Mucosa of rectum (tissue), 2 donors: ENCODE results near the gene CES3.
"Not testable (repeated sequence)": the region's sequence is repeated elsewhere in the genome, so short reads cannot be mapped to it uniquely, and the experiment has no call there.

Experiments
- H3K27ac ChIP-seq, 2 donors: one replicate each; pipeline ENCODE4 v1.7.0; 2013; ENCODE audit warnings: inconsistent platforms in 2 of 2, low read depth in 2 of 2, low read length in 2 of 2
- H3K27me3 ChIP-seq, 2 donors: one replicate each; pipeline ENCODE4 v1.7.0; 2013; ENCODE audit warnings: low read length in 2 of 2; ENCODE audit not compliant: control insufficient read depth in 2 of 2, insufficient read depth in 2 of 2
- H3K36me3 ChIP-seq, 2 donors: one replicate each; pipeline ENCODE4 v1.7.0; 2013; ENCODE audit warnings: low read length in 2 of 2; ENCODE audit not compliant: control insufficient read depth in 2 of 2, insufficient read depth in 2 of 2
- H3K4me1 ChIP-seq, 2 donors: one replicate each; pipeline ENCODE4 v1.7.0; 2013; ENCODE audit warnings: low read length in 2 of 2, mild to moderate bottlenecking in 1 of 2; ENCODE audit not compliant: control insufficient read depth in 2 of 2, insufficient read depth in 2 of 2
- H3K4me3 ChIP-seq, 2 donors: one replicate each; pipeline ENCODE4 v1.7.0; 2013; ENCODE audit warnings: low read length in 2 of 2
- H3K9ac ChIP-seq, 2 donors: one replicate each; pipeline ENCODE4 v1.7.0; 2013; ENCODE audit warnings: low read length in 2 of 2, low read depth in 1 of 2, mild to moderate bottlenecking in 1 of 2
- H3K9me3 ChIP-seq, 2 donors: one replicate each; pipeline ENCODE4 v1.7.0; 2013; ENCODE audit warnings: low read length in 2 of 2; ENCODE audit not compliant: control insufficient read depth in 2 of 2
- donor health status: healthy.
- donor health status: Normal muscosa, but diverticular disease.

Gene CES3

GRCh38 chr16:66944054-66944441, 17.0 kb upstream of the CES3 start:
- peaks cover 44 to 50% of the 10 kb centered on the region in 2 donors for H3K36me3 ChIP-seq
- H3K4me1 ChIP-seq, result peaks cover 4 to 14% of the 10 kb centered on the region in 2 donors
- H3K9ac ChIP-seq, result no peak overlapping the region
- H3K4me3 ChIP-seq, result no peak overlapping the region
- no peaks in the 10 kb centered on the region for H3K27me3 ChIP-seq
- H3K27ac ChIP-seq, result no peak overlapping the region
- no peaks in the 10 kb centered on the region for H3K9me3 ChIP-seq

GRCh38 chr16:66944971-66945370, 16.1 kb upstream of the CES3 start:
- not testable (repeated sequence) for H3K27me3 ChIP-seq, H3K9me3 ChIP-seq, H3K4me3 ChIP-seq, H3K9ac ChIP-seq, H3K27ac ChIP-seq
- Histone ChIP-seq H3K36me3 (peaks cover 36 to 41% of the 10 kb centered on the region in 2 donors), H3K4me1 (peaks cover 4 to 17% of the 10 kb centered on the region in 2 donors)

- Histone ChIP-seq H3K9me3 (no peaks in the 10 kb centered on the region), H3K4me3 (no peak overlapping the region), H3K27ac (no peak overlapping the region), H3K9ac (no peak overlapping the region), H3K27me3 (no peaks in the 10 kb centered on the region), H3K4me1 (peaks cover 4 to 17% of the 10 kb centered on the region in 2 donors), H3K36me3 (peaks cover 27 to 31% of the 10 kb centered on the region in 2 donors)
These were observed 15.1 kb upstream of the CES3 start for GRCh38 chr16:66945939-66946338.

- H3K9me3 ChIP-seq, result no peaks in the 10 kb centered on the region
- H3K4me1 ChIP-seq, result peaks cover 4 to 17% of the 10 kb centered on the region in 2 donors
- peaks cover 21 to 25% of the 10 kb centered on the region in 2 donors for H3K36me3 ChIP-seq
- no peaks in the 10 kb centered on the region for H3K27me3 ChIP-seq
- no peak overlapping the region for H3K9ac ChIP-seq
- H3K4me3 ChIP-seq, result no peak overlapping the region
- H3K27ac ChIP-seq, result no peak overlapping the region
These were observed 14.5 kb upstream of the CES3 start for GRCh38 chr16:66946541-66946940.

- H3K36me3 ChIP-seq, result peaks cover 17 to 21% of the 10 kb centered on the region in 2 donors
- H3K9ac ChIP-seq, result no peak overlapping the region
- H3K27ac ChIP-seq, result no peak overlapping the region
- no peak overlapping the region for H3K4me3 ChIP-seq
- no peaks in the 10 kb centered on the region for H3K9me3 ChIP-seq
- peaks cover 5 to 17% of the 10 kb centered on the region in 2 donors for H3K4me1 ChIP-seq
- no peaks in the 10 kb centered on the region for H3K27me3 ChIP-seq
These were observed 14.1 kb upstream of the CES3 start for GRCh38 chr16:66946974-66947301.

GRCh38 chr16:66947302-66948065, 13.6 kb upstream of the CES3 start:
- Histone ChIP-seq H3K4me1 (peaks cover 7 to 17% of the 10 kb centered on the region in 2 donors), H3K27ac (no peak overlapping the region), H3K9ac (peak overlapping the region in 1 of 2 donors; percentile 51), H3K36me3 (peaks cover 11 to 16% of the 10 kb centered on the region in 2 donors), H3K9me3 (no peaks in the 10 kb centered on the region), H3K27me3 (no peaks in the 10 kb centered on the region), H3K4me3 (peak overlapping the region; percentile 73 to 80)

GRCh38 chr16:66948134-66948836, 12.8 kb upstream of the CES3 start:
- H3K27ac ChIP-seq, result no peak overlapping the region

GRCh38 chr16:66948837-66949225, 12.2 kb upstream of the CES3 start:
- peak overlapping the region in 1 of 2 donors; percentile 80 for H3K4me3 ChIP-seq
- no peaks in the 10 kb centered on the region for H3K27me3 ChIP-seq
- H3K27ac ChIP-seq, result no peak overlapping the region
- H3K4me1 ChIP-seq, result peaks cover 8 to 28% of the 10 kb centered on the region in 2 donors
- peaks cover 0 to 2% of the 10 kb centered on the region in 2 donors for H3K36me3 ChIP-seq
- H3K9me3 ChIP-seq, result no peaks in the 10 kb centered on the region
- peak overlapping the region in 1 of 2 donors; percentile 1 for H3K9ac ChIP-seq

More at GRCh38 chr16:66948134-66948836, 12.8 kb upstream of the CES3 start:
- Histone ChIP-seq H3K9me3 (no peaks in the 10 kb centered on the region), H3K9ac (peak overlapping the region; percentile 24 to 51), H3K36me3 (peaks cover 3 to 8% of the 10 kb centered on the region in 2 donors), H3K4me1 (peaks cover 7 to 22% of the 10 kb centered on the region in 2 donors), H3K4me3 (peak overlapping the region; percentile 73 to 80), H3K27me3 (no peaks in the 10 kb centered on the region)

- H3K9ac ChIP-seq, result no peak overlapping the region
- H3K27me3 ChIP-seq, result no peaks in the 10 kb centered on the region
- H3K9me3 ChIP-seq, result no peaks in the 10 kb centered on the region
- H3K27ac ChIP-seq, result no peak overlapping the region
- no peaks in the 10 kb centered on the region for H3K36me3 ChIP-seq
- H3K4me1 ChIP-seq, result peaks cover 13 to 30% of the 10 kb centered on the region in 2 donors
- no peak overlapping the region for H3K4me3 ChIP-seq
These were observed 11.6 kb upstream of the CES3 start for GRCh38 chr16:66949472-66949871.

GRCh38 chr16:66950437-66950836, 10.6 kb upstream of the CES3 start:
- no peak overlapping the region for H3K27ac ChIP-seq
- H3K27me3 ChIP-seq, result no peaks in the 10 kb centered on the region
- H3K36me3 ChIP-seq, result no peaks in the 10 kb centered on the region
- H3K9me3 ChIP-seq, result no peaks in the 10 kb centered on the region
- H3K9ac ChIP-seq, result no peak overlapping the region
- H3K4me1 ChIP-seq, result peaks cover 14 to 39% of the 10 kb centered on the region in 2 donors
- no peak overlapping the region for H3K4me3 ChIP-seq
